Measurements from ENCODE around the gene MIPOL1.

MIPOL1 gene

DNA sequence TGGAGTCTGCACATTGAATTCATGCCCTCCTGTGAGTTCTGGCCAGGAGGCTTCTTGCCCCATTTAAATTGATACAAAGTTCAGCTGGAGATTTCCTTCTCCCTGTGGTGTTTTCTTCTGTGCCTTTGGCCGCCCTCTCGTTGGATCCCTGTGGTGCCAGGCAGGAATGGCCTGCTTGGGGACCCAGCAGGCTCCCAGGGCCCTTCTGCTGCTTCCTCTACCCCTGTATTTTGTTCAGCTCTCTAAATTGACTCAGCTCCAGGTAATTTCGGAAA, 200.1 kb downstream of the MIPOL1 start:
- DNase-seq (ENCODE audit: low read depth, low spot score), result no peak

DNA sequence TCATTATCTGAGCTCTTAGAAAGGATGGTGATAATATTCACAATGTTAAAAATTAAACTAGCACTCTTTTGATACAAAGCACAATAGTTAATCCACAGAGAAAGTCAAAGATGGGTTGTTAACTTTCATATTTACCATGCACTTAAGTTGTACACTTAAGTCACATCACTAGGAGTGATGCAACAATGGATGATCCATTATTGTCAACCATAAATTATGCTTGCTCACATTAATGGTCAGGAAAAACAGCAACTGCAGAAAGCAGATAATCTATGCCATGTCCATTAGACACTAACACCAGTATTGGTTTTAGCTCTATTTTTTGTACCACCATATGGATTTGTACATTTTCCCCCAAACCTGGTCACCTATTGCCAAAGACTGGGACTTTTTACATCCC, 201.8 kb downstream of the MIPOL1 start:
- DNase-seq (ENCODE audit: low read depth, low spot score), result no peak

DNA sequence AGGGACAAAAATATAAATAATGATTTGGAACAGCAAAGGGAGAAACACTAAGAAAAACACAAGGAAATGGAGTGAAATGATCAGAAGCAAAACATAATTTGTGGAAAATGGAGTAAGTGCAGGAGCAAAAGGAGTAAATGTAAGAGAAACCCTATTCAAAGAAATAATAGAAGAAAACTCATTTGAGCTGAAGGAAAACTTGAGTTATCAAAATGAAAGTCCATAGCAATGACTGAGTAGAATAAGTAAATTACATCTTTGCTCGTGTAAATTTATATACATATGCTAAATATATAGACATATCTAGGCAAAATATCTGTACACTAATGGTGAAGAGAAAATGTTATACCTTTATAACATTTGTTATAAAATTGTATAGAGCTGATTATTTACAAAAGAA, 203.4 kb downstream of the MIPOL1 start:
- DNase-seq (ENCODE audit: low read depth, low spot score), result no peak

DNA sequence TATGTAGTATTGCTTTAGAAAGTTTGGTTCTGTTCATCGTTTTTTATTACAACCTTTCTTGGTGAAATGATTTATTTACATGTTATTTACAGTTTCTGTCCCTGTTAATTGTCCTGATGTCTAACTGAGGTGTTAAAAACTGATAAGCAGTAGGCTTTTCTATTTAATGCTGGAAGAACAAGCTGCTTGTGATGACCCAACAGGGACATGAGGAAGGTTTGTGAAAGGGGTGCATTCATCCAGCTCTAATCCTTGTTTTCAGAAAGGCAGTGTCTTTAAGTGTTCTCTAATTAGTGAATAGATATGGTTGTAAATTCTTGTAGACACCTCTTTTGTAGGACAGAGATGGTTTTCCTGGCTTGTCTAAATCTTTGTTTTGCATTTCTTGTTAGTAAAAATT, 205.9 kb downstream of the MIPOL1 start:
- DNase-seq (ENCODE audit: low read depth, low spot score), result no peak

DNA sequence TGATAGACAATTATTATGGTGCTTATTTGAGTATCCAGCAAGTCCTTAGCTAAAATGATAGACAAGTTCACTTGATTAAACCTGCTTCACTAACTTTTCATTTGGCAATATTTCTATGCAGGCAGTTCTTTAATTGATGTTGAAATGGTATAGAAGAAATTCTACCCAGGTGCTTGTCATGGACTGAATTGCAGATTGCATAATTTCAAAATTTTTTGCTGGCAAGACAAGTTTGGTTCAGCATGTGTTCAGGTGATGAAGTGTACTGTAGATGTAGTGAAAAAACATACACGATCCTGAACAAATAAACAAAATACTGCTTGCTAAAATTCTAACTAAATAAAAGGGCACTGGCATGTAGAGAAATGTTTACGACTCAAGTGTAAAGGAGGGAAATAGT, 208.4 kb downstream of the MIPOL1 start:
- DNase-seq (ENCODE audit: low read depth, low spot score), result no peak

DNA sequence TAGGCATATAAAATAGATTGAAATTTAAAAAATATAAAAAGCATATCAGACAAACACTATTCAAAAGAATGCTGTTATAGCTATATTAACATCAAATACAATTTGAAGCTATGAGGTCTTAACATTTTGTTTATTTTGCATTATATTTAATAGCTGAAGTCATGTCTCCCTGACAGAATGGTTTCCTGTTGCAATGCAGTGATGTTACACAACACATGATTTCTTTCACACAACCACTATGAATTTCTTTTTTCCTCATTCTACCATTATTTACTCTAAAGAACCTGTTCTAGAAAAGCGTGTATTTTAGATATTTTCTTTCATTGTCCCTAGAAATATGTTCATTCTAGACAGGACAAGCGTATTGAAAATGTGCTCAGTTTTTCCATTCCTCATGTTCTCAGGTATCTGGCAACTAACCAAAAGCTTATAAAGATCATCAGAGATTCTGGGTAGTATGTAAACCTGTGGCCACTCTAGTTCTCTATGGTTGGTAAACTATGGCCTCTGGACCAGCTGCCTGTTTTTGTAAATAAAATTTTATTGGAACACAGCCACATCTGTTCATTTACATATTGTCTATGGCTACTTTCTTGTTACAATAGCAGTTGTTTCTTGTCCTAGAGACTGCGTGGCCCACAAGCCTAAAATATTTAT, 213.5 kb downstream of the MIPOL1 start:
- DNase-seq (ENCODE audit: low read depth, low spot score), result no peak

DNA sequence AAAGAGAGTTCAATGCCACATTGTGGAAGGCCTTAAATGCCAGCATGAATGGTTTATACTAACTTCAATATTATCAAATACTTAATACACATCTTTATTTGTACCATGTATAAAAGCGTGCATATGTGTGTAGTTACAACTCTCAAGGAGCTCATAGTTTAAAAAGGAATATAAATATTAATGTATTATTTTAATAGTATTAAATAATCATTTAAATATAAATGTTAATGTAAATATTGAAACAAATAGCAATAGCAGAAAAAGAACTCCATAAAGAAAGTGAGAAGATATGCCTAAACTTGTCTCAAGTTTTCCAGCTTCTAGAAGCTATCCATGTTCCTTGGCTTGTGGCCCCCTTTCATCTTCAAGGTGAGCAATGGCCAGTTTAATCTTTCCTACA, 215.3 kb downstream of the MIPOL1 start:
- DNase-seq (ENCODE audit: low read depth, low spot score), result no peak

DNA sequence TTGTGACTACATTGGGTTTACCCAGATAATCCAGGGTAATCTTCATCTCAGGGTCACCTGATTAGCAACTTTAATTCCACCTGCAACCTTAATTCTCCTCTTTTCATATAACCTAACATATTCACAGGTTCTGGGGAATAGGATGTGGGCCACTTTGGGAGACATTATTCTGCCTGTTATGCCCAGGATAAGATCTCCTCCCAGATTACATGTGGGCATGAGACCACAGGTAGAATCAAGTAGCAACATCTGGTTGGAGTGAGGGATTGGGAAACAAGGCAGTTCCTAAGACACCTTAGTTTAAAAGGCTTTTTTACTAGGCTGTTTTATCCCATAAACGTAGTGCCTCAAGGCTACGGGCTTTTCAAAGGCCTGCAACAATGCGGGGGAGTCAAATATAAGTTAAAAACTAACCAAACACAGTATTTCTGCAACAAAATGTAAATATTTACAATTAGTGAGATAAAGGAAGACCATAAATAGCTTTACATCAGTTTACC, 215.8 kb downstream of the MIPOL1 start:
- DNase-seq (ENCODE audit: low read depth, low spot score), result no peak

DNA sequence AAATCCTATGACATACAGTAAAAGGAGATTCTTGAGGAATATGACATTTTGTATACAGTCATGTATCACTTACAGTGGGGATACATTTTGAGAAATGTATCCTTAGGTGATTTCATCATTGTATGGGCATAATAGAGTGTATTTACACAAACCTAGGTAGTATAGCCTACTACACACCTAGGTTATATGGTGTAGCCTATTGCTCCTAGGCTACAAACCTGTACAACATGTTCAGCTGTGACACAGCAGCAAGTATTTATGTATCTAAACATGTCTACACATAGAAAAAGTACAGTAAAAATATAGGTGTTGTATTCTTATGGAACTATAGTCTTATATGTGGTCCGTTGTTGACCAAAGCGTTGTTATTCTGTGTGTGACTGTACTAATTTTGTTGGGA, 218.5 kb downstream of the MIPOL1 start:
- DNase-seq (ENCODE audit: low read depth, low spot score), result no peak

DNA sequence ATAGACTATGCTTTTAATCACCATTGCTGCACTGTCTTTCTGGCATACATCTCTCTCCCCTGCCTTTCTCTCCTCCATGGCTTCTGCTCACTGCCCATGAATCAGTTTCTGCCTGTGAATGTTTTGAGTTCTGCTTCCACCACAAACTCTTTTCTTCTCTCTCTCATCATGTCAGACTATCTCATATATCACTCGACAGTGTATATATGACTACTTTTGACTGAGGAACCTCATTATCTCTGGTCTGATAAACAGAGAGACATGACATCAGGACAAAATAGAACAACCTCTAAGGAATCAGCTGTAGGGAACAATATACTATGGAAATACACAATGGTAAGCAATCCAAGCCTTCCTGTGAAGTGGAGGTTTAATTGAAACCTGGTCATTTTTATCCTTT, 219.4 kb downstream of the MIPOL1 start:
- DNase-seq (ENCODE audit: low read depth, low spot score), result no peak

DNA sequence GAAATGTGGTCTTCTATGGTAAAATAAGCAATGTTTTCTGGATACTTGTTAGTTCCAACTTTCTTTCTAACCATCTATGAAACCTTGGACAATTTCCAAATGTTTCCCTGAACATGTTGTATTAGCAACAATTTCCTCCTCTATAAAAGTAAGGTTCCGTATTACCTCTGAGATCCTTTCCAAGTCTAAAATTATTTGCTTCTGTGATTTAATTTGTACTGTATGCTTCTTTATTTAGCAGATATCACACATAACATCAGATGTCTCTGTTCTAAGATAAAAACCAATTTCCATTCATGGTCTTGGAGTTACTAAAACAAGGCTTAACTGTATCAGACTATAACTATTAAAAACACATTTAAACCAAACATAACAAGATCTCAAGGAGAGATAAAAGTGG, 220.1 kb downstream of the MIPOL1 start:
- no peak for DNase-seq (ENCODE audit: low read depth, low spot score)

DNA sequence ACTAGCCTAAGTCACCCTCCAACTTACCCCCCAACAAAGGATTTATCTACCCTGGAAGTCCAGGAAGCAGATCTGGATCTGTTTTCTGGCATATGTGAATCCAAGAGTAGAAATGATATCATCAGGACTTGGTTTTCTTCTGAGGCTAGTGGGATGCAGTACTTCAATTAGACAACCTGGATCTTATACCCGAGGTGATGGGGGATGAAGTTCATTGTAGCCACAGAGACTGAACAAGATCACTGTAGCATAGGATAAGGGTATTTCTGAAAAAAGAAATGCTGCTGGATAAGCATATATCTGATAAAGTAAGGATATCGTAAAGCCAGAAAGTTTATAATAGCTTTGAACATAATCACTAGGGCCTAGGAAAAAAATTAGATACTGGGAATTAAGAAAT, 222.9 kb downstream of the MIPOL1 start:
- no peak for DNase-seq (ENCODE audit: low read depth, low spot score)

DNA sequence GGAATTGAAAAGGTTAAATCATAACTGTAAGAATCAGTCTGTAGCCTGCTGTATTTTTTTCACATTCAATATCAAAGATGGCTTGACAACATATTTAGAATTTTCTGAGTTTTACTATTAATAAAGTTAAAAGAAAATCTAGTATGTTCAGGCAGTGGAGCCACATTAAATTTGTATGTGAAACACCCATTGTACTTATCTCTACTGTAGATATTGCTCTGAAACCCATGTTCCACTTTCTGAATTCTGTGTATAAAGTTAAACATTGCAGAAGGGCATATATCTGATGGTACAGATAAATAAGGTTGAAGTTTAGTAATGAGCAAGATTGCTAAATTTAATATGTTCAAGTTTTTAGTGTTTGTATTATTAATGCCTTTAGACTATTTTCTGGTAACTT, 224.6 kb downstream of the MIPOL1 start:
- no peak for DNase-seq (ENCODE audit: low read depth, low spot score)

DNA sequence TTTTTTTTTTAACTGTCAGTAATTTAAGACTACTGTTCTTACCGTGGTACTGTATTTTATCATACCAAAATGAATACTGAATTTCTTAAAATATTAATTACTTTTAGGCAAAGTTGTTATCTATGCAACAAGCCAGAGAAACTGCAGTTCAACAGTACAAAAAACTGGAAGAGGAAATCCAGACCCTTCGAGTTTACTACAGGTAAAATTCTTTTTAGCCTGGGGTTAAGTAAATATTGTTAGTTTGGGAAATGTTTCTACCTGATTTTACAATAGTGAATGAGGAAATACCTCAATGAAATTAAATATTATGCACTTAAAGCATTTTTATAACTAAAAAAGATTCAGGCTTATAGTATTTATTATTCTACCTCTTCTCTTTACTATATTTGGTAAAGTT, 225.0 kb downstream of the MIPOL1 start:
- DNase-seq (ENCODE audit: low read depth, low spot score), result no peak

DNA sequence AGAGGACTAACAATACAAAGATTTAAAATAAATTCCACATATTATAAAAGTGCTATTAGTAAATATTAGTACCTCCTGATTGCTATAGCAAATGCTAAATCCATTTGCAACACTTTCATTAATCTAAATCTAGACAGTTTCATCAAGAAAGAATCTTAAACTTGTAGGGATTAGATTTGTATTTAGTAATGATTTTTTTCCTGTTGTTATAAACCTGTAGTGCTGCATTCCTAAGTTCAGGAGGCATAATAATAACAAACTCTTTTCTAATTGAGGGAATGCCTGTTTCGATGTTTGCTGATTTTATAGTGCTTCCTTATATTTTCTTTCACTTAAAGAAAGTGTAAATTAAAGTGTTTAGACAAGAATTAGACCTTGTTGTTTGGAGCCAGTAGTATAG, 231.2 kb downstream of the MIPOL1 start:
- DNase-seq (ENCODE audit: low read depth, low spot score), result no peak

DNA sequence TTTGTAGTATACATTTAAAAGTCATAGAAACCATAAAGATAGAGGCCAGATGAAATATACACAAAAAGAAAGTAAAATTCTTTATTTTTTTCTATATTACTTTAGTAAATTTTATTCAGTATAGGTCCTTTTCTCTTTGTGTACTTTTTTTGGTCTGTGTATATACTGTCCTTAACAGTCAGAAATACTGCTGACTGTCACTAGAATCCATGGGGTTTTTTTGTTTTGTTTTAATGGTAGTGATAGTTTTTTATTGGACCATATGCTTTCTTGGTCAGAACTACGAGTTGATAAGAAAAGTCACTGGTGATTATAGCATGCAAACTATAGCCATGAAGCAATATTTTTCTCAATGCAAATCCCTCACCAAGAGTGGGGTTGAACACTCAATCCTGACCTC, 231.9 kb downstream of the MIPOL1 start:
- DNase-seq (ENCODE audit: low read depth, low spot score), result no peak

DNA sequence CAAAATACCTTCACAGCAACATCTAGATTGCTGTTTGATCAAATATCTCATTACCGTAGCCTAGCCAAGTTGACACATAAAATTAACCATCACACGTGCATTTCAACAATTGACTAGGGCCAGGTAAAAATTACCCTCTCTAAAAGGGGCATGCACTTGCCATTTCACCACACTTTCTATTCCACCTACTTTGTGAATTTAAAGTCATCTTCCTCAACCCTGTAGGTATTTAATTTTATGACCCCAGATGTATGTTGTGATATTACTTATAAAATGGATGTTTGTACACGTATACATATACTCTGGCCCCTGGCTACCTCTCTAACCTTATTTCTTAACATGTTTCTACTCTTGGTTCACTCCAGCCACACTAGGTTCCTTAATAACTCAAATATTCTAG, 237.1 kb downstream of the MIPOL1 start:
- no peak for DNase-seq (ENCODE audit: low read depth, low spot score)

DNA sequence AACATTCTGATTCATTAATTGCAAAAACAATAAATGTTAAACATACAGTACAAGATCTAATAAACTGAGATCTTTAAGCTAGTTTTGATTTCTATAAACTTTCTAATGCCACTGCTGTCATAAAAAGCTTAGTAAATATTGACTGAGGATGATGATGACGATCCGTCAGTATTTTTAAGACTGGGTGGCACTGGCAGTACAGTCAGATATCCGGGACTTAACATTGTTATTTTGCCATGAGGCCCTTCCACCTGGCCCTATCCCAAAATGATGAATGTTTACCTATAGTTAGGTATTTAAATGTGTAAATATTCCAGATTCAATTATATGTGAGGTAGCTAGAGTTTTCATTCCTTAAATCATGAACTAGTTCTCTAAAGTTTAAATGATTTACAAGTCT, 238.8 kb downstream of the MIPOL1 start:
- no peak for DNase-seq (ENCODE audit: low read depth, low spot score)

DNA sequence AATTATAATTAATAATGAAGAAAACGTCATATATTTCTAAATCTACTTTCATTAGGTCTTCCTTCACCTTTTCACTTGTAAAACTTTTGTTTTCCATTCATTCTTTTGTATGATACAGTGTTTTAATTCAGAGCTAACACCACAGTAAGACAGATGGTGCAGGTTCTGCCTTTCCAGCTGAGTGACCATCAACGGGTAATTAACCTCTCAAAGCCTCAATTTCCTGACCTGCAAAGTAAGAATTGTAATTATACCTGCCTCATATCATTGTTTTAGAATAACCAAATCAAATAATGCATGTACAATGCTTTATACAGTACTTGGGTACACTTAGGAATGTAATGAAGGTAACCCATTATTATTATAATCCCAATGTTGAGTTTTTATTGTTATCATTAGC, 239.8 kb downstream of the MIPOL1 start:
- no peak for DNase-seq (ENCODE audit: low read depth, low spot score)

DNA sequence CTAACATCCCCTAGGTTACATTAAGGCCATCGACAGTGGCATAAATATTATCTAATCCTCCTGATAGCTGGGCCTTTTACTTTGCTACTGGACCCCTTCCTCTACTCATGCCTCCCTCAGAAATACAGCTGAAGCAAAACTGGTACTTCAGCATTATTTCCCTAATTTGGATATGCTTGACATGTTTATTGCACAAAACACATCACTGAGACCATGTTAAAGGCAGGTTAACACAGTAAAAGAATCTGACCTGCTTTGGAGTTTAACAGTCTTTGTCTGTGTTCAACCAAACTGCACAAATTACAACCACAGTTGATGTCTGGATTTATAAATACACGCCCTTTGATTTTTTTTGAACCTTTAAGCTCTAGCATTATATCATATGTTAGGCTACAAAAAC, 240.7 kb downstream of the MIPOL1 start:
- no peak for DNase-seq (ENCODE audit: low read depth, low spot score)

DNA sequence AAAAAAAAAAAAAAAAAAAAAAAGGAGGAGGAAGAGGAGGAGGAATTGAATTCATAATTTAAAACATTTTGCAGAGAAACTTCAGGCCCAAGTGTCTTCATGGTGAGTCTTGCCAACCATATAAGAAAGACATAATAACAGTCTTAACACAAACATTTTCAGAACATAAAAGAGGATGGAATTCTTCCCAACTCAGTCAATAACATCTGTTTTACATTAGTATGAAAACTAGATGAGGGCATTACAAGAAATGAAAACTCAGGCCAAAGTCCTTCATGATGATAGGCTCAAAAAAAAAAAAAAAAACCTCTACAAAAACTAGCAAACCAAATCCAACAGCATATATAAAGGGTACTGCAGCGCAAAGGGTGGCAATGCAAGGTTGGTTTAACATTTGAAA, 245.7 kb downstream of the MIPOL1 start:
- no peak for DNase-seq (ENCODE audit: low read depth, low spot score)

DNA sequence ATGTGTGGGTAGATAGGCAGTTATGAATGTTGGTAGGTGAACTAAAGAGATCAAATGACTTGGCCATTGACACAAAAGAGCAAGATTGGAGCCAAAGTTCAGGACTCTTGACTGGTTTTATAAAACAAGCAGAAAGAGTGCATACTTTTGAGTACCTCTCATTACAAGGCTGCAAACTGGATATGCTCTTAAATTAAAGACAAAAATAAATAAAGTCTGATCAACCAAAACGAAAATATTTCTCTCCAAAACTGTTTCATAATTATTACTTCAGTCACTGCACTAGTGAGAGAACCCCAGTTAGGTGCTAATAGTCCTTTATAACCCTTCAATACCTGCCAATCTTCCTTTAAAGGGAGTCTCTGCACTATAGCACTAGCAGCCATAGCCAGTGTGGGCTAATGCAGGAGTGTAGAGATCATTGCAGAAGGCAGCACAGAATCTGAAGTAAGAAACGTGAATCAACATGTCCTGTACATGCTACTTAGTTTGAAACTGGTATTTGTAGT, 250.2 kb downstream of the MIPOL1 start:
- no peak for DNase-seq (ENCODE audit: low read depth, low spot score)

DNA sequence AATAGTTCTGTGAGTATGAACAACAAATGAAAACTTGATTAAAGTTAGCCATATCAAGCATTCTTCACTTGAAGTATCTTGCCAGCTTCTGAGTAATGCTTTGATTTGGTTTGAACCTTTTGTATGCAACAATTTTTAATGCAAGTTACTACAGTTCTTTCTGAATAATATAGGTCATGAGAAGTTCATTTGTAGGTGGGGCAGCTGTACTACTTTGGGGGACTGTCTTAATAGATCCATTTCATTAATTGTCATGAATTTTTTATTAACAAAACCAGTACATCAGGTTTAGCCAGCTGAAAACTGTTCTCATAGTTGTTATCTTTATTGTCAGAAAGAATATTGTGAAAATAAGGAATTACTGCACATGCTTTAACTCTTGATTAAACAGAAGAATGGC, 254.6 kb downstream of the MIPOL1 start:
- peak; percentile 5 for DNase-seq (ENCODE audit: low read depth, low spot score)

DNA sequence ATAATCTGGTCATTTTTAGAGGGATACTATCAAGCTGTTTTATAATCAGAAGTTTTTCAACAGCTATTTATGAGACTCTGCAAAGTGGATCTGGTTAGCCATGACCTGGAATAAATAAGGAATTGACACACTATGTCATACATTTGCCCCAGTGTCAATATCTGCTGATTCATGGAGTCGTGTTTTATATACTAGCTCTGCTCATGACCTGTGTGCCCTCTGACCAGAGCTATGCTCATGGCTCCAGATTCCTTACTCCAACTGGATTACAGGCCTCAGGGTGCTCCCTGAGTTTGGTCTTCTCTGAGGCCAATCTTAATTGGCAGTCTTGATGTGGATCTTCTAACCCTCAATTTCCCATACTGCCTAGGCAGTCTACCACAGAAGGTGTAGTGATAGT, 256.2 kb downstream of the MIPOL1 start:
- no peak for DNase-seq (ENCODE audit: low read depth, low spot score)
